HL-60 (cell line): ENCODE measurements around the gene TMEM254.

Experiments
- DNase-seq, 2 experiments: peaks; one replicate each; pipeline ENCODE4 v3.0.0-alpha.2; 2010 to 2020; ENCODE audit warnings: low read depth in 1 of 2, low spot score in 1 of 2
- H3K27ac ChIP-seq: fragments of 250-450 bp; sonication (Bioruptor Pico); replicated peaks from 2 replicates; pipeline ENCODE4 v1.5.1; 2020; ENCODE audit warnings: mild to moderate bottlenecking, moderate library complexity
- H3K27me3 ChIP-seq: fragments of 250-450 bp; sonication (Bioruptor Pico); 2 replicates; pipeline ENCODE4 v1.5.1; 2021; ENCODE audit warnings: mild to moderate bottlenecking, moderate library complexity; ENCODE audit not compliant: insufficient read depth, poor library complexity, severe bottlenecking
- H3K4me3 ChIP-seq: replicated peaks from 2 replicates; pipeline ENCODE4 v1.5.1; 2011; ENCODE audit warnings: mild to moderate bottlenecking, control low read depth, low read length; ENCODE audit not compliant: insufficient read depth
- GABPA ChIP-seq: IDR thresholded peaks from 2 replicates; pipeline ENCODE4 v1.6.1; 2012; ENCODE audit warnings: low read depth
- POLR2AphosphoS5 ChIP-seq: IDR thresholded peaks from 2 replicates; pipeline ENCODE4 v1.6.1; 2012; ENCODE audit warnings: low read depth
- SPI1 ChIP-seq: IDR thresholded peaks from 2 replicates; pipeline ENCODE4 v1.6.1; 2012; ENCODE audit warnings: low read depth, mild to moderate bottlenecking, borderline replicate concordance
- TF ChIP-seq, protein P1 (sequence below): IDR thresholded peaks from one replicate; pipeline ENCODE4 v1.5.1; 2011; ENCODE audit warnings: low read length, control low read depth, inconsistent platforms; ENCODE audit not compliant: insufficient read depth
- TF ChIP-seq, protein P2 (sequence below): IDR thresholded peaks from 2 replicates; pipeline ENCODE4 v1.6.1; 2012; ENCODE audit warnings: low read depth; ENCODE audit not compliant: insufficient replicate concordance

Gene TMEM254

DNA sequence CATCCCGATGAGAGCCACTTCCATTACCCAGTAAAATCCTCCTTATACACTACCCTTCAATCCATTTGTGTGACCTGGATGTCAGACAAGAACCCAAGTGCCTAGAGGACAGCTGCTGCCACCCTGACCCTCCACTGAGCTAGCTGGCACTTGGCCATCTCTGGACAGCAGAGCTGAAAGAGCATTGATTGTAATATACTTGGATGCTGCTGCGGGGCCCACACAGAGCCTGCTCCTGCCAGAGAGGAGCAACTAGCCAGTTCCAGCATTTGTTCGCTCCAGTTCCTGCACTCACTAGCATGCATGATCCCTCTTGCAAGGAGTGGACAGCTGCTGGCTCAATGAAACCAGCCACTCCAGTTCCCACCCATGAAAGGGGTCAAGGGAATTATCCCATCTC is 8.4 kb upstream of the TMEM254 start:
- Histone ChIP-seq H3K27me3 (no peaks in the 10 kb centered on the region), H3K27ac (no peak overlapping the region), H3K4me3 (no peak overlapping the region)
- no peak for DNase-seq
- TF ChIP-seq SPI1 (no peak), POLR2AphosphoS5 (no peak), GABPA (no peak)
- TF ChIP-seq, protein P1, sequence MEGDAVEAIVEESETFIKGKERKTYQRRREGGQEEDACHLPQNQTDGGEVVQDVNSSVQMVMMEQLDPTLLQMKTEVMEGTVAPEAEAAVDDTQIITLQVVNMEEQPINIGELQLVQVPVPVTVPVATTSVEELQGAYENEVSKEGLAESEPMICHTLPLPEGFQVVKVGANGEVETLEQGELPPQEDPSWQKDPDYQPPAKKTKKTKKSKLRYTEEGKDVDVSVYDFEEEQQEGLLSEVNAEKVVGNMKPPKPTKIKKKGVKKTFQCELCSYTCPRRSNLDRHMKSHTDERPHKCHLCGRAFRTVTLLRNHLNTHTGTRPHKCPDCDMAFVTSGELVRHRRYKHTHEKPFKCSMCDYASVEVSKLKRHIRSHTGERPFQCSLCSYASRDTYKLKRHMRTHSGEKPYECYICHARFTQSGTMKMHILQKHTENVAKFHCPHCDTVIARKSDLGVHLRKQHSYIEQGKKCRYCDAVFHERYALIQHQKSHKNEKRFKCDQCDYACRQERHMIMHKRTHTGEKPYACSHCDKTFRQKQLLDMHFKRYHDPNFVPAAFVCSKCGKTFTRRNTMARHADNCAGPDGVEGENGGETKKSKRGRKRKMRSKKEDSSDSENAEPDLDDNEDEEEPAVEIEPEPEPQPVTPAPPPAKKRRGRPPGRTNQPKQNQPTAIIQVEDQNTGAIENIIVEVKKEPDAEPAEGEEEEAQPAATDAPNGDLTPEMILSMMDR, result no peak
- TF ChIP-seq, protein P2, sequence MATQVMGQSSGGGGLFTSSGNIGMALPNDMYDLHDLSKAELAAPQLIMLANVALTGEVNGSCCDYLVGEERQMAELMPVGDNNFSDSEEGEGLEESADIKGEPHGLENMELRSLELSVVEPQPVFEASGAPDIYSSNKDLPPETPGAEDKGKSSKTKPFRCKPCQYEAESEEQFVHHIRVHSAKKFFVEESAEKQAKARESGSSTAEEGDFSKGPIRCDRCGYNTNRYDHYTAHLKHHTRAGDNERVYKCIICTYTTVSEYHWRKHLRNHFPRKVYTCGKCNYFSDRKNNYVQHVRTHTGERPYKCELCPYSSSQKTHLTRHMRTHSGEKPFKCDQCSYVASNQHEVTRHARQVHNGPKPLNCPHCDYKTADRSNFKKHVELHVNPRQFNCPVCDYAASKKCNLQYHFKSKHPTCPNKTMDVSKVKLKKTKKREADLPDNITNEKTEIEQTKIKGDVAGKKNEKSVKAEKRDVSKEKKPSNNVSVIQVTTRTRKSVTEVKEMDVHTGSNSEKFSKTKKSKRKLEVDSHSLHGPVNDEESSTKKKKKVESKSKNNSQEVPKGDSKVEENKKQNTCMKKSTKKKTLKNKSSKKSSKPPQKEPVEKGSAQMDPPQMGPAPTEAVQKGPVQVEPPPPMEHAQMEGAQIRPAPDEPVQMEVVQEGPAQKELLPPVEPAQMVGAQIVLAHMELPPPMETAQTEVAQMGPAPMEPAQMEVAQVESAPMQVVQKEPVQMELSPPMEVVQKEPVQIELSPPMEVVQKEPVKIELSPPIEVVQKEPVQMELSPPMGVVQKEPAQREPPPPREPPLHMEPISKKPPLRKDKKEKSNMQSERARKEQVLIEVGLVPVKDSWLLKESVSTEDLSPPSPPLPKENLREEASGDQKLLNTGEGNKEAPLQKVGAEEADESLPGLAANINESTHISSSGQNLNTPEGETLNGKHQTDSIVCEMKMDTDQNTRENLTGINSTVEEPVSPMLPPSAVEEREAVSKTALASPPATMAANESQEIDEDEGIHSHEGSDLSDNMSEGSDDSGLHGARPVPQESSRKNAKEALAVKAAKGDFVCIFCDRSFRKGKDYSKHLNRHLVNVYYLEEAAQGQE, result no peak

DNA sequence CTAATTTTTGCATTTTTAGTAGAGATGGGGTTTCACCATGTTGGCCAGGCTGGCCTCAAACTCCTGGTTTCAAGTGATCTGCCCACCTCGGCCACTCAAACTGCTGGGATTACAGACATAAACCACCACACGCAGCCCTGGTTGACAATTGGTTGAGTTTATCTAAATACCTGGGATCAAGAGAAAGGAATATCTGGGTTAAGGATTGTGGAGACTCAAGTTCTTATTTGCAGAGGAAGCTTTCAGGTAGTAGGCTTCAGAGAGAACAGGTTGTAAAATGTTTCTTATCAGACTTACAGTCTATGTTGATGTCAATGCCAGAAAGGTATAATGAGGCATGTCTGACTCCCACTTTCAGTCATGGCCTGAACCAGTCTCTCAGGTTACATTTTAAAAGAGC is 5.9 kb upstream of the TMEM254 start:
- Histone ChIP-seq H3K4me3 (no peak overlapping the region), H3K27me3 (no peaks in the 10 kb centered on the region), H3K27ac (no peak overlapping the region)
- TF ChIP-seq GABPA, result no peak
- no peak for TF ChIP-seq SPI1
- TF ChIP-seq POLR2AphosphoS5, result no peak
- no peak for DNase-seq

DNA sequence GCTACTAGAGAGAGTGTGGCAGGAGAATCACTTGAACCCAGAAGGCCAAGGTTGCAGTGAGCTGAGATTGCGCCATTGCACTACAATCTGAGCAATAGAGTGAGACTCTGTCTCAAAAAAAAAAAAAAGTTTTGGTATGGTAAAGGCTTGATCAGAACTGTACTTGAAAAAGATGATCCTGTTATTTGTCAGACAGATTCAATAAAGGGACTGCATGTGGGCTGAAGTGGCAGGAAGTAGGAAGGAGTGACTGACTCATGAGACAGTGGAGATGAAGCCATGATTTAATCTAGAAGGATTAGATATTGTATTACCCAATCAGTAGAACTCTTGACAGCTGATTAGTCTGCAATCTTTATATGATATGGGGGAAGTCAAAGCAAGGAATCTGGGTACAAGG is 2.7 kb upstream of the TMEM254 start:
- no peak for DNase-seq
- Histone ChIP-seq H3K4me3 (no peak overlapping the region), H3K27ac (no peak overlapping the region), H3K27me3 (no peaks in the 10 kb centered on the region)
- TF ChIP-seq POLR2AphosphoS5 (no peak), GABPA (no peak), SPI1 (no peak)
- TF ChIP-seq, protein P2, result no peak
- TF ChIP-seq, protein P1, result no peak

DNA sequence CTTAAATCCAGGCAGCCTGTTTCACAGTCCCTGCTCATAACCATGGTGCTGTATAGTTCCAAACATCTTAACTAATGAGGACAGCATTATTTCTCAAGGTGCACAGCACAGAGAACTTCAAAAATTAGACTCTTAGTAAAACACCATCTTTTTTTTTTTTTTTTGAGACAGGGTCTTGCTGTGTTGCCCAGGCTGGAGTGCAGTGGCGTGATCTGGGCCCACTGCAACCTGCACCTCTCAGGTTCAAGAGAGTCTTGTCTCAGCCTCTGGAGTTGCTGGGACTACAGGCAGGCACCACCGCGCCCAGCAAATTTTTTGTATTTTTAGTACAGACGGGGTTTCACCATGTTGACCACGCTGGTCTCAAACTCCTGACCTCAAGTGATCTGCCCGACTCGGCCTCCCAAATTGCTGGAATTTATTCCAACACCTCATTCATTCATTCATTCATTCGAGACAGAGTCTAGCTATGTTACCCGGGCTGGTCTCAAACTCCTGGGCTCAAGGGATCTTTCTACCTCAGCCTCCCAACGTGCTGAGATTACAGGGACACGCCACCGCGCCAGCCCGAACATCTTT is 507 bp upstream of the TMEM254 start:
- TF ChIP-seq, protein P2, result no peak
- TF ChIP-seq, protein P1, result no peak
- no peak for TF ChIP-seq SPI1
- no peak for TF ChIP-seq GABPA
- TF ChIP-seq POLR2AphosphoS5, result no peak
- H3K27ac ChIP-seq, result peak overlapping the region; percentile 87
- DNase-seq, result no peak

More for the DNA sequence above, 507 bp upstream of the TMEM254 start:
- Histone ChIP-seq H3K27me3 (no peaks in the 10 kb centered on the region), H3K4me3 (peak overlapping the region; percentile 96)
